Measurements from ENCODE around the gene SUGCT.
"Not testable (repeated sequence)": the region's sequence is repeated elsewhere in the genome, so short reads cannot be mapped to it uniquely, and the experiment has no call there.

SUGCT gene

GRCh38 chr7:40641701-40642100, 506.9 kb downstream of the SUGCT start:
- no peak for DNase-seq

GRCh38 chr7:40643664-40644063, 508.9 kb downstream of the SUGCT start:
- DNase-seq: no peak

DNA sequence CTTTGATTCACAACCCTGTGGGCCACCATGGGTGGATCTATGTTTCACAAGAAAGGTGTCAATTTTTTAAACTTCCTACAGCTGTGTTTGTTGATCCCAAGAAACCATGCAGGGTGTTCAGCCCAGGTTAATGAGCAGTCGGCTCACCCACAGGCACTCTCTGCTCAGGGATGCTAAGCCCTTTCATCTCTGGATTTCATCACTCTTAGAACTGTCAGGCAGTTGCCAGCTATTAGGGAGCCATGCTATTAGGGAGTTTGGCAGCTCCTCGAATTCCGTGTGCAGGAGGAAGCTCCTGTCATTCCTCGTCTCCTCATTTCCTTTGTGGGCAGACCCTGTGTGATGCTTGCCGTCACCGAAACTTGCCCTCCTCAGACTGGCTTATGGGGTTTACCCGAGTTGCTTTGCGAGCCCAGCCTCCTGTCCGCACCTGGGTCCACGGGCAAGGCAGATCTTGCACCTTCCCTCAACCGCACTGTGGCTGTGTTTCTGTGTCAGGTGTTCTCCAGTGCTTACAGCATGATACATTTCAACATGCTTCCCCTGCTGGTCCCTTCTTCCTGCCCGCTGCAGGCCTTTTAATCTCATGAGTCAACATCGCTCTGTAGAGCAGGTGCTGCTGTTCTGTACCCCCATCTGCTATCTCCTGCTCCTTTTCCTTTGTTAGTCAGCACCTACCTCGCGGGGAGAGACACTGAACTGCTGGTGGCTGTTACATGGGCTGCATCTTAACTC, 509.8 kb downstream of the SUGCT start:
- DNase-seq: no peak

DNA sequence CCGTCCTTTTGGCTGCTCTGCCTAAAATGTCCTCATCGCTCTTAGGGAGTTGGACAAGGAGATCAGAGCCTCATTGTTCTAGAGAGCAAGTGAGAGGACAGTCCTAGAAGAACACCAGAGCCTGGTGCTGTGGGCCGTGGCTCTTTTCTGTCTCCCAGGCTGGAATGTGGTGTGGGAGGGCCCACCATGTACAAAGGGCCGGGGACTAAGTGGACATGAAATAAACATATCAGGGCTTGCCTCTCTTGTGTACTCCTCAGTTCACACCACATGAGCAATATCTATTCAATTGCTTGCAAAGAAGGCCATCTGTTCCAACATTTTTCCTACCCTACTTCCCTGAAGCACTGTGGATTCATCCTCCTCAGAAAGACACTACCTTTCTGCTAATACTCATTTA, 510.4 kb downstream of the SUGCT start:
- DNase-seq: no peak

- no peak for DNase-seq
Measured at GRCh38 chr7:40646717-40647116, 511.9 kb downstream of the SUGCT start.

- DNase-seq: no peak
Measured at GRCh38 chr7:40647719-40648118, 512.9 kb downstream of the SUGCT start.

DNA sequence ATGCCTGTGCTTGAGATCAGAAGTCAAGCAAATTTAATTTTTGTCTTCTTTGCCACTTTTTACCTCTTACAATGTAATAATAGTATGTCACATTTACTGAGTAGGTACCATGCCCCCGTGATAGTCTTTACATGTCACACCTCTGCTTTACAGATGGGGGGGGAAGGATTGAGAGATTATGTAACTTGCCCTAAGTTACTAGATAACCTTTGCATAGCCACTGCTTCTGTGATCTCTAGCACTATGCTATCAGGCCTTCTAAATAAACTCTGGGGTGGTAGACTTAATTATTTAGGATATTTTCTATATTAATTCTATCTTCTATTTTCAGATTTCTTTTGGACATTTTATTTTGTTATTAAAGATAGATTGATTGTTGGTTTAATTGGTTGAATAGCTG, 514.4 kb downstream of the SUGCT start:
- DNase-seq: no peak

DNA sequence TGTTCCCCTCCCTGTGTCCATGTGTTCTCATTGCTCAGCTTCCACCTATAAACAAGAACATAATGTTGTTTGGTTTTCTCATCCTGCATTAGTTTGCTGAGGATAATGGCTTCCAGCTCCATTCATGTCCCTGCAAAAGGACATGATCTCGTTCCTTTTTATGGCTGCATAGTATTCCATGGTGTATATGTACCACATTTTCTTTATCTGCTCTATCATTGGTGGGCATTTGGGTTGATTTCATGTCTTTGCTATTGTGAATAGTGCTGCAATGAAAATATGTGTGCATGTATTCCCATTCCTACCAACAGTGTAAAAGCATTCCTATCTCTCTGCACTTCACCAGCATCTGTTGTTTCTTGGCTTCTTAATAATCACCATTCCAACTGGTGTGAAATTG, 516.1 kb downstream of the SUGCT start:
- DNase-seq: not testable (repeated sequence)

DNA sequence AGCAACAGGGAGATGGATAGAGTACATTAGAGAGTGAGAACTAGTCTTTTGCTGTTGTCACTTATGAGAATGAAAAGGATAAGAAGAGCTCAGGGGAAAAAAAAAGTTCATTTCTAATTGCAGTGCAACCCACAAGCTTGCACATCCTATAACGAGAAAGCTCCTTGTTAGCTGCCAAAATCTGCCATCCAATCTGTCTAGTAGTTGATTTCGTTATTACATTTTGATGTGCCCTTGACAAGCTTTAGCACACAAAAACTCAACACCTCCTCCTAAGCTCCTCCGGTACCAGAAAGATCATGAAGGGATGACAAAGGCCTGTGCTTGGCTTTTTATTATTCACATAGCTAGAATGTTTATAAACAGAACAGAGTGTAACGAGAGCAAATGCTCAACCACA, 519.4 kb downstream of the SUGCT start:
- DNase-seq: no peak

- no peak for DNase-seq
Measured at GRCh38 chr7:40655426-40655825, 520.6 kb downstream of the SUGCT start.

DNA sequence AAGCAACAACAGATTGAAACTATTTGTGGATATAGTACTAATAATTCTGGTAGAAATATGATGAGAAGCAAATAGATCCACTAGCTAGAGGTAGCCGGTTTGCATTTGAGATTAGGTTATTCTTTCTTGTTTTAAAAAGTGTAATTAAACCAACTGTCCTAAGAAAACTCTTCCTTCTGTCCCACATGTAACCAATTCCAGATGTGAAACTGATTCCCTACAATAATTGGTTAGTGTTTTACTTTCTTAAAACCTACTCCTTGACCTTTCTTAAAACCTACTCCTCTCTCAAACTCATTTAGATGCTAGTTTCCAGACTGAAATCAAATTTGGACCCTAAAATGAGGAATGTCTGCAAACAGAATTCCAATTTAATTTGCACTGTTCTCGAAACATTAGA, 521.5 kb downstream of the SUGCT start:
- no peak for DNase-seq

GRCh38 chr7:40658729-40659128, 523.9 kb downstream of the SUGCT start:
- no peak for DNase-seq

DNA sequence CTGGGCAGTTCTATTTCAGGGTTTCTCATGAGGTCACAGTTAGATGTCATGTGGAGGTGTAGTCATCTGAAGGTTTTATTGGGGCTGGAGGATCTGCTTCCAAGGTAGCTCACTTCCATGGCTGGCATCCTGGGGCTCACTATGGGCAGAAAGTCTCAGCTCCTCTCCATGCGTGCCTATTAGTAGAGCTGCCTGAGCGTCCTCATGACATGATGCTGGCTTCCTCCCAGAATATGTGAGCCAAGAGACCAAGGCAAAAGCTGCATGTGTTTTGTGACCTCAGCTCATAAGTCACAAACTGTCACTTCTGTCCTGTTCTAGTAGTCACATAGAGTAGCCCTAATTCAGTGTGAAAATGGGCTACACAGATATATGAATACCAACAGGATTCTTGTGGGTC, 524.4 kb downstream of the SUGCT start:
- no peak for DNase-seq

DNA sequence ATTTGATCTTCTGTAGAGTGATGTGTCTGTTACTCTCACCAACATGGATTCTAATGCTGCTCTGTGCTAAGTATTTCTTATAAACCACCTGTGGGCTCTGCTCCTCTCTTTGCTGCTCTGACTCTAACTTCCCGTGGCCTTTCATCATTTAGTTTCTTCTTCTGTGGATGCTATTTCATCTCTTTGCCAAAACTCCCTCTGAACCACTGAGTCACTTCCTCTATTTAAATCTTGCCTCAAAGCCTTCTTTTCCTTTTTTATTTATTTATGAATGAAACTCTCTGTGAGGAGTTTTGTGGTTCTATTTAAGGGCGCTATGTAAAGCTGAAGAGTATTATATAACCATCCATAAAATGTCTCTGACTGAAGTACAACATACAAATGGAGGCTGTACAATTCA, 538.5 kb downstream of the SUGCT start:
- DNase-seq: no peak

- no peak for DNase-seq
Measured at GRCh38 chr7:40674316-40674715, 539.5 kb downstream of the SUGCT start.

- DNase-seq: no peak
Measured at GRCh38 chr7:40675741-40676140, 540.9 kb downstream of the SUGCT start.

DNA sequence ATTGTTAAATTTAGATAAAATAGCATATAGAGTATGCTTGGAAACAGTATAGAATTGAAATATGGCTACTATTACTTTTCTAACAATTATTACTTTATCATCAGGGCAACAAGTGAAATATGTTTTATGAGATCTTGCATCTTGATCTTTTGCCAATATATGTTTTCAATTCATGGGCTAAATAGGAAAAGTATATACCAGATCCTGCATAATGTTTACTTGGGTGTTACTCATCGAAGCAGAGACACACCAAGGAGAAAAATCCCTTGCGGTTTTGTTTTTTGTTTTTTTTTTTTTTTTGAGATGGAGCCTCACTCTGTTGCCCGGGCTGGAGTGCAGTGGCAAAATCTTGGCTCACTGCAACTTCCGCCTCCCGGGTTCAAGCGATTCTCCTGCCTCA, 541.4 kb downstream of the SUGCT start:
- DNase-seq: no peak

- DNase-seq: no peak
Measured at GRCh38 chr7:40680657-40681056, 545.9 kb downstream of the SUGCT start.

GRCh38 chr7:40682696-40683095, 547.9 kb downstream of the SUGCT start:
- DNase-seq: no peak

DNA sequence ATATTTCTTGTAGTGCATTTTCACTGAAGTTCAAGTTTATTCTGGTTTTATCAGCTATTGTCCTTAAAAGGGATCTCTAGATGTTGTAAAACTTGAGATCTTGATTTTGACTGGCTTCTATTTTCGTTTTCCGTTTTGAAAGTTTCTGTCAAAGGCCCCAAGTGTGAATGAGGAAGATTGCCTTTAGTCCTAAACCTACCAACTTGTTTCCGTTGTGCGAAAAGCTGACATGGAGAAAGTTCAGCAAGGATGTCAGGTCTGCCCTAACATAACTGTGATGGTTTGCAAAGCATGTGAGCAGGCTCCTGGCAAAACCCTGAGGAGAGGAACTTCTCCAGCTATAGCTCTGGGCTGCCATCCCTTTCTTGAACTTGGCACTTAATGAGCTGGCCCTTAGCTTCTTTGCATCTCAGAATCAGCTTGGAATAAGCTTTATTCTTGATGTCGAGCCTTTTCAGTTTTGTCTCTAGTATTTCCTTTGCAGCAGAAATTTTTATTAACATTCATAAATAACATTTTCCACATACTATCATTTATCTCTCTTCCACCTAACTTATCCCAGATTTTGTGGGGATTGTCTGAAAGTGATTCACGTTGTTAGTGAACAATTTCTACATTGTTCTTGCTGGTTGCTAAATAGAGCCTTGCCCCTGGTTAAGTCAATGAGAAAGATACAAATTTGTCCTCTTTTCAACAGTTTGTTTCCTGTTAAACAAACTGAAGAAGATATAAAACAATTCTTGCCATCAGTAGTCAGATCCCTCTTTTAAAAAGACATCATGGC, 559.4 kb downstream of the SUGCT start:
- DNase-seq: no peak

DNA sequence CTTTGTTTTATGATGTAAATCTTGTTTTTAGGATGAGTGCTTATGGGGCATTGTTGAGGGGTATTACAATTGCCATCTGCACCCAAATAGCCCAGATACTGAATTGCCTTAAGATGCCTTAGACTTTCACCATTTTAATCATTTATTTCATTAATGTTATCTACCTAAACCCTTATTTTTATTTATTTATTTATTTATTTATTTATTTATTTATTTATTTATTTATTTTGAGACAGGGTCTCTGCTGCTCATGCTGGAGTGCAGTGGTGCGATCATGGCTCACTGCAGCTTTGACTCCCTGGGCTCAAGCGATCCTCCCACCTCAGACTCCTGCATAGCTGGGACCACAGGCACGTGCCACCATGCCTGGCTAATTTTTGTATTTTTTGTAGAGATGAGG, 560.2 kb downstream of the SUGCT start:
- DNase-seq: no peak

DNA sequence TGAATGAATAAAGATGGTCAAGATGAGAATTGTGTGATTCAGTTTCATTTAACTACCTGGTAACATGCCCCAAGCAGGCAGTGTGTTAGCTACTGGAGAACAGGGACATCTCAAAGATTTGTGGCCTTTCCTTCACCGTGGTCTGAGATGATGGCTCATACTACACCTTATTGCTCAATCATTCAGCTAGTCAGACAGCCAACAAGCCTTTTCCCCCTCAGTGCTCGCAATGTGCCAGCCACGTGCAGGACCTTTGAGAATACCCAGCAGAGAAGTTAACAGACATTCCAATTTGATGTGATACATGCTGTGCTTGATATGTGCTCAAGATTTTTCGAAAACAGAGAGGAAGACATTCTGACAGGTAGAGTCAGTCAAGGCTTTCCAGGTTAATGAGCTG, 562.8 kb downstream of the SUGCT start:
- no peak for DNase-seq

DNA sequence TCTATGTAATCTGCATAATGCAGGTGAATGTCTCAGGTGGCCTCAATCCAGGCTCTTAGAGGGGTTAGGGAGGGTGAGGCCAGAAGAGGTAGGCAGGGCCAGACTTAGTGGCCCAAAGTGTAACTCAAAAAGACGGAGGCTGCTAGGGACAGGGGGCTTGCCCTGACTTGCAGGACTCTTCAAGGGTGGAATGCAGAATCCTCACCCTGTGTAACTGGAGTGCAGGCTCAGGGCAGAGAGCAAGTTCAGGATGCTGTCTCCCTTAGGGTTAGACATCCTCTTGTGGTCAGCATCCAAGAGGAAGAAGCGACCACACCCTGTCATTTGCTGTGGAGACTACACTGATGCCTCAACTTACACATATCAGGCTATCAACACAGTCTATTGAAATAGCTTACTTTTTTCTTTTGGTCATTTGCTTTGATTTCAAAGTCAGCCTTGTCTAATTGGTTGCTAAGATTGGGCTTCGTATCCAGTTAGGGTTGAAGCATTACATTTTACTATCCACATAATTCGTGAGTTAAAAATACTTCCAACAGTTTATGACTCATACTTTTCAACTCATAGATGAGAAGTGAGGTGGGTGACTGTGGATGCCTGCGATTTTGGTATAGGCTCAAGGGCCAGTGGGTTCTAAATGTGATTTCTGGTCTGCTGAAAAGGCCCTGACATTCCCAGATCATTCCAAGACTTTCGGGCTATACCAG, 563.6 kb downstream of the SUGCT start:
- DNase-seq: no peak

DNA sequence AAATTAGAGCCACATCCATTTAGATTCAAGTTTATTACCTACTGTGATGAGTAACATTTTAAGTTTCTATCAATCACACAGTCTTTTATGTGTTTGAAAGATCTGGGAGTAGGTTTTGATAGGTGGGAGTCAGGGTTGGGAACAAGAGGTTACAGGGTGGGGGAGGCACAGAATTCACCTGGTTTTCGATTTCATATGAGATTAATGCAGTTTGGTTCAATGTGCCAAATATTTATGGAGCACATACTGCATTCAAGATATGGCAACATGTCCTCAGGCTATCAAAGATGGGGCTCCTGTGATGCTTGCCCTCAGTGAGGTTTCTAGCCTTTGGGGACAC, 564.1 kb downstream of the SUGCT start:
- DNase-seq: no peak
